ENCODE data around the gene IGFBP4.
"Not testable (repeated sequence)": the region's sequence is repeated elsewhere in the genome, so short reads cannot be mapped to it uniquely, and the experiment has no call there.

Gene IGFBP4

DNA sequence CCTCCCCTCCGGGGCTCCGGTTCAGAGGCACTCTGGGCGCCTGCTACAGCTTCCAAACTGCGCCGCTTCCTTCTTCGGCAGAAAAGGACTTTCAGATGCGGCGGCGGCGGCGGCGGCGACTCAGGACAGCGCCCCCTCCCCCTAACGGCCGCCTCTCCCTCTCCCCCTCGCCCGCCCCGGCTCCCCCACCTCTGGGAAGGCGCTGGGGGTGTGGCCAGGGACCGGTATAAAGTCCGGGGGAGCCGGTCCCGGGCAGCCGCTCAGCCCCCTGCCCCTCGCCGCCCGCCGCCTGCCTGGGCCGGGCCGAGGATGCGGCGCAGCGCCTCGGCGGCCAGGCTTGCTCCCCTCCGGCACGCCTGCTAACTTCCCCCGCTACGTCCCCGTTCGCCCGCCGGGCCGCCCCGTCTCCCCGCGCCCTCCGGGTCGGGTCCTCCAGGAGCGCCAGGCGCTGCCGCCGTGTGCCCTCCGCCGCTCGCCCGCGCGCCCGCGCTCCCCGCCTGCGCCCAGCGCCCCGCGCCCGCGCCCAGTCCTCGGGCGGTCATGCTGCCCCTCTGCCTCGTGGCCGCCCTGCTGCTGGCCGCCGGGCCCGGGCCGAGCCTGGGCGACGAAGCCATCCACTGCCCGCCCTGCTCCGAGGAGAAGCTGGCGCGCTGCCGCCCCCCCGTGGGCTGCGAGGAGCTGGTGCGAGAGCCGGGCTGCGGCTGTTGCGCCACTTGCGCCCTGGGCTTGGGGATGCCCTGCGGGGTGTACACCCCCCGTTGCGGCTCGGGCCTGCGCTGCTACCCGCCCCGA, at the start of gene IGFBP4:
IGFBP4 (plus strand) TSS at position 255 of the 792 bp plus-strand sequence; CDS start at position 541, 286 bp downstream.
- peak; percentile 91 for DNase-seq (ENCODE audit: low spot score)

DNA sequence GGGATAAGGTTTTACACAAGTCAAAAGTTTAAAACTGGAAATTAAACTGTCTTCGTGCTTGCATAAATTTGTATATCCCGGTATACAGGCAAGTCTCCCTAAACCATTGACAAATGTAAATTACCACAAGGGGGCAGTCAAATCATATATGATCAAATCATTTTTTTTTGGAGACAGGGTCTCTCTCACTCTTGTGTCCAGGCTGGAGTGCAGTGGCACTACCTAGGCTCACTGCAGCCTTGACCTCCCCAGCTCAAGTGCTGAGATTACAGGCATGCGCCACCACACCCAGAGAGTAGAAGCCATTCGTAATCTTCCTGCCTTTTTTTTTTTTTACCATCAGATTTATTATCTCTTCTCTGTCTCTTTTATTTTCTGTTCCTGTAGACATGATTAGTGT, 44.1 kb upstream of the IGFBP4 start:
- peak; percentile 51 for DNase-seq (ENCODE audit: low spot score)

DNA sequence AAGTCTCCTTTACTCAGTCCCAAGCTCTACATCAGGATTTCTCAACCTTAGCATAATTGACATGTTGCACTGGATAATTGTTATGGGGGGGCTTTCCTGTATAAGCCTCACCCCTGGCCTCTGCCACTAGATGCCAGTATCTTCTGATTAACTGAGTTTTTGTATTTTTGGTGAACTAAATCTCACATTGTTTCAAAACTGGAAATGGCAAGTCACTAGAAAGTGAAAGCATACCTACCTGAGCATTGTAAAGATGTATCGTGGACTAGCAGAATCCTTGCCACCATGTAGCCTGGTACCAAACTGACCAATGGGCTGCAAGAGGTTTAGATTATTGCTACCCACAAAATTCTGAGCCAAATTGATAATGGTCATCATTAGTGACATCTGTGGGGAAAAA, 40.6 kb upstream of the IGFBP4 start:
- no peak for DNase-seq (ENCODE audit: low spot score)

DNA sequence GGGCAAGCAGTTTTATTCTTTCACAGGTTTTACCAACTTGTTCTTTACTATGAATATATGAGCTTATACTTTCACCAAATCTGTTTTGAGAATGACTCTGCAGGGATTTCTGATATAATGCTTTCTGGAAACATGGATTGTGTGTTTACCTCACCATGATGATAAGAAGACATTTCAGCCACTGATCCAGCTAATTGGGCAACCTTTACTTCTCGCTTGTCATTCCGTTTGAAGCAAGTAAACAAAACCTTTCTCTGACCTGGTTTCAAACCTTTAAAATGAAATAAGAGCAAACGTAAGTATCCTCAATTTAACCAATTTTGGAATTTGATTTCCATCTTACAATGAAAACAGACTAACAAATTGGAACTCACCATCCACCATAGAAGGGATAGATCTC, 39.2 kb upstream of the IGFBP4 start:
- no peak for DNase-seq (ENCODE audit: low spot score)

DNA sequence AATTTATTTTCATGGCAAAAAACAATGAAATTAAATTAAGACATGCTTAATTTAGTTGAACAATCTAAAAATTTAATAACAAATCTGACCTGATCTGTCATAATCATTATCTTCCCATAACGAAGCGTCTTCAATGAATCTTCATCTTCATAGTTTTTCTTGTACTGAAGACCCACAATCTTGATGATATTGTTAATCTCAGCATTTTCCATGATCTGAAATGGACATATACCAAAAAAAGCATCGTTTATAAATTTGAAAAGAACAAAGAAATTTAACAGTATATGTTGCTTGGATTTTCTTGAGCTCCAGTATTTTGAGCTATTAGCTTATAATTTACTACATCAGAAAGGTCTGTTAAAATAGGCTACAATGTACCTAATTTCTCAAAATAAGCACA, 35.8 kb upstream of the IGFBP4 start:
- DNase-seq (ENCODE audit: low spot score), result no peak

DNA sequence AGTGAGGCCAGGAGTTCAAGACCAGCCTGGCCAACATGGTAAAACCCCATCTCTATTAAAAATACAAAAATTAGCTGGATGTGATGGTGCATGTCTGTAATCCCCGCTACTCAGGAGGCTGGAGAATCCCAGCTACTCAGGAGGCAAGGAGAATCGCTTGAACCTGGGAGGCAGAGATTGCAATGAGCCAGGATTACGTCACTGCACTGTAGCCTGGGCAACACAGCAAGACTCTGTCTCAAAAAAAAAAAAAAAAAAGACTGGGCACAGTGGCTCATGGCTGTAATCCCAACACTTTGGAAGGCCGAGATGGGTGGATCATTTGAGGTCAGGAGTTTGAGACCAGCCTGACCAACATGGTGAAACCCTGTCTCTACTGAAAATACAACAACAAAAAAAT, 33.7 kb upstream of the IGFBP4 start:
- not testable (repeated sequence) for DNase-seq (ENCODE audit: low spot score)

DNA sequence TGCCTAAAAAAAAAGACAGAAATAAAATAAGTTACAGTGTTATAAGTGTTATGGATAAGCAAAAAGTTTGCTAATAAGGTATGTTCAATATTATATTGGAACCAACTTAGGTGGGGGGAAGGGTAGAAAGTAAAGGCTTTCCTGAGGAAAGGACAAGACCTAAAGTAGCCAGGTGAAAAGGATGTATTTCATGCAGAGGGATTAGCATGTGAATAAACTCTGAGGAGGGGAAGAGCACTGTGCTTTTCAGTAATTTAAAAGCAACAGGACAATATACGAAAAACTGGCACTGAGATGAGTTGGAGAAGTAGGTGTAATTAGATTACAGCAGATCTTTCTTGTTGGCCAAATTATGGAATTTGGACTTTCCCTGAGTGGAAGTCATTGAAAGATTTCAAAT, 33.2 kb upstream of the IGFBP4 start:
- DNase-seq (ENCODE audit: low spot score), result no peak

DNA sequence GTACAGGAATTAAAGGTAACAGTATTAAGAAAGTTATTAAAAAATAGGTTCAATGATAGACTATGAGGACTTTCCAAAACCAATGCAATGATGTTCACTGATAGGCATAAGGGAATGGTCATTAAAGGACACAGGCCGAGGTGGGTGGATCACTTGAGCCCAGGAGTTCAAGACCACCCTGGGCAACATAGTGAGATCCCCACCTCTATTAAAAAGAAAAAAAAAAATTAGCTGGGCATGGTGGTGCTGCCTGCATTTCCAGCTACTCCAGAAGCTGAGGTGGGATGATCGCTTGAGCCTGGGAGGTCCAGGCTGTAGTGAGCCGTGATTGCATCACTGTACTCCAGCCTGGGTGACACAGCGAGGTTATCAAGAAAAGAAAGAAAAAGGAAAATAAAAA, 31.4 kb upstream of the IGFBP4 start:
- DNase-seq (ENCODE audit: low spot score), result no peak

DNA sequence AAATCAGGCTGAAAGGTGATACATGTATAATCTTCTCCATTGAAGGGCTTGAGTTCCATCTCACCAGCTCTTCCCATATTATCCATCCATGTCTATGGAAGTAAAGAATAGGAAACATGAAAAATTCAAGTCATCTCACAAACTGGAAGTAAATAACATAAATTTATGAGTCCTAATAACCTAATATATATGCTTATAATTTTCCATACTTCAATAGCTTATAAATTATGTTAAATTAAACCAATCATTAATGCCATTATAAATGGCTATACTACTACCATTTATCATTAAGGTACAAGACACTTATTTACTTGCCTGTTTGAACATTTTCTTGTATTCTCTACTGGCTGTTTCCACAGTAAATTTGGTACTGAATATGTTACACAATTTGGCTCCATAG, 30.4 kb upstream of the IGFBP4 start:
- DNase-seq (ENCODE audit: low spot score), result no peak

DNA sequence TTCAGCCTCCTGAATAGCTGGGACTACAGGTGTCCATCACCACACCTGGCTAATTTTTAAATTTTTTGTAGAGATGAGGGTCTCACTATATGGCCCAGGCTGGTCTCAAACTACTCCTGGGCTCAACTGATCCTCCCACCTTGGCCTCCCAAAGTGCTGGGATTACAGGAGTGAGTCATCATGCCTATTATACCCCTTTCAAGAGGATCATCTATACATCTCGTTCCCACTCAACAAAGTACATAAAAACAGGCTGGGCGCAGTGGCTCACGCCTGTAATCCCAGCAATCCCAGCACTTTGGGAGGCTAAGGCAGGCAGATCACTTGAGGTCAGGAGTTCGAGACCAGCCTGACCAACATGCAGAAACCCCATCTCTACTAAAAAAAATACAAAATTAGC, 28.9 kb upstream of the IGFBP4 start:
- DNase-seq (ENCODE audit: low spot score), result not testable (repeated sequence)

DNA sequence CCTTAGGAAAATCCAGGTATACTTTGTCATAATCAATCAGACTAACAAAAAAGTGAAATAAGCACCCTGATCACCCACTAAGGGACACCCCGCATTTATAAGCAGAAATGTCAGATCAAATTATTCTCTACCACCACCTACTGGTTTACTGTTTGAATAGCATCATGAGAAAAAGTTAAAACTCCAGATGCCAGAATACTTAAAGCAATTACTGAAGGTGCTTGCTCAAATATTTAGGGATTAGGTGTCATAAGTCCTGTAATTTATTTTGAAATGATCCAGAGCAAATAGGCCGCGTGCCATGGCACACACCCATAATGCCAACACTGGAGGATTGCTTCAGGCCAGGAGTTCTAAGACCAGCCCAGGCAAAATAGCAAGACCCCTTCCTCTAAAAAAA, 27.9 kb upstream of the IGFBP4 start:
- DNase-seq (ENCODE audit: low spot score), result peak; percentile 39

DNA sequence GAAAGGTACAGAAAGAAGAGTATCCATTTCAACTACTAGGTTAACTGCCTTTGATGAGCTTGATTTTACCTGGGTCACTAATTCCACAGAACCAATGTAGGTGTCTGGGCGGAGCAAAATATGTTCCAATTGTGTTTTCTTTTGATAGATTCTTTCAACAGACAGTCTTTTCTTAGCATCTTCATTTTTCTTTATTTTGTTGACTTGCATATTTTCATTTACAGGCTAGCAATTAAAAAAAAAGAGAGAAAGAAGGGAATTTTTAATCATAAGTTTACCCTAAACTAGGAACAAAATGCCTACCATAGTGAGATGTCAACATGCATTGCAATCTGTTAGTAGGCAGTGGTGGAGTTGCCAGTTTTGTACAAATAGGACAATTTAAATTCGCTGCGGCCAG, 26.6 kb upstream of the IGFBP4 start:
- DNase-seq (ENCODE audit: low spot score), result no peak

DNA sequence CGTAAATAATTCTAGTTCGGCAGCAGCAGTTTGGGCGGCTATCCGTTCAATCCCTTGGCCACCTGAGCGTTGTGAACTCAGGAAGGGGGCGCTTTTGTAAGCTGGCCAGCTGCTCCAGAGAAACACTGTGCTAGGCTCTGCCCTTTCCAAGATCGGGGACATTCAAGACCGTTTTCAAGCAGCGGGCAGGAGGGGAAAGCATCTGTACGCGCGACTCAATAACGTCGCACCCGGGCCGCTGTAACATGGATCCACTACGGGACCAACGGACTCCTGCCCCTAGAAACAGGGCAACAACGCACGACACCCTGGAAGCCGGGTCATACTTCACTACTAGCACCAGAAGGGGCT, 26.0 kb upstream of the IGFBP4 start:
- DNase-seq (ENCODE audit: low spot score), result no peak

DNA sequence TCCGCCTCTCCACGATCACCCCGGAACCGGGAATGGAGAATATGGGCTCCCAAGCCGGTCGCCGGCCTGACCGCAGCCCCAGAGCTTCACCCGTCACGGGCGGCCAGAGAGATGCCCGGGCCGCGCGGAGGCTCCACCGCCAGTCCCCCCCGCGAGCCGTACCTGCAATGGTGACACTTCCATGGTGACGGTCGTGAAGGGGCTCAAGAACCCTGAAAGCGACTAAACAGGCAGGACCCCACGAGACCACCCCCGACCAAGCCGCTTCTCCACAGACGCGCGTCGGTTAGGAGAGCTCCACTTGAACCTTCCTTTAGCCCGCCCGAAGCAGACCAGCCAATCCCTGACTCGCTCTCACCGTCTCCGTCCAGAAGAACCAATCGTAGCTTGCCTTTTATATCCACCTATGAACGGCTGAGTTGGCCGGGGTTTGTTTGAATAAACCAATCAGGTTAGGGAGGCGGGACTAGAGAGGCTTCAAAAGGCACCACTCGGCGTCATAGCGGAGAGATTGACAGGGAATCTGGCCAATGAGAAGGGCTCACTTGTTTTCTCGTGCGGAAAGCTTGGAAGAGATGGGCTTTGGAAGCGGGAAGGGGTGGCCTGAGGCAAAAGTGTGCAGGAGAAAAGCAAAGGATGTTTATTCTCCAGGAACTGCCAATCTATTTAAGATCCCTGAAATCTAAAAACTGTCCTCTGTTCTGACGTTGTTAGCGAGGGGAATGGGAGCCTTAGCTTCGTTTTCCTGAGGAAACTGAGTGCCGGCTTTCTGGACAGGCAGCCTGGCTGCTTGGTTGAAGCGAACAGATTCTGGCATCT, 25.4 kb upstream of the IGFBP4 start, which contains the start of gene TOP2A:
TOP2A (minus strand) TSS at position 288 of the 819 bp plus-strand sequence; CDS start at position 183, 105 bp downstream.
- DNase-seq (ENCODE audit: low spot score), result peak; percentile 99

DNA sequence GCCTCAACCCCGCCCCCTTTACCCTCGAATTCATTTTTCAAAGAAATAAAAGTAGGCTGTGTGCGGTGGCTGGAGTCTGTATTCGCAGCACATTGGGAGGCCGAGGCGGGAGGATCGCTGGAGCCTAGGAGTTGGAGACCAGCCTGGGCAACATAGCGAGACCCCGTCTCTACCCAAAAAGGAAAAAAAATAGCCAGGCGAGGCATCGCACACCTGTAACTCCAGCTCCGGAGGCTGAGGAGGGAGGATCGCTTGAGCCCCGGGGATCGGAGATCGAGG, 24.9 kb upstream of the IGFBP4 start:
- no peak for DNase-seq (ENCODE audit: low spot score)

DNA sequence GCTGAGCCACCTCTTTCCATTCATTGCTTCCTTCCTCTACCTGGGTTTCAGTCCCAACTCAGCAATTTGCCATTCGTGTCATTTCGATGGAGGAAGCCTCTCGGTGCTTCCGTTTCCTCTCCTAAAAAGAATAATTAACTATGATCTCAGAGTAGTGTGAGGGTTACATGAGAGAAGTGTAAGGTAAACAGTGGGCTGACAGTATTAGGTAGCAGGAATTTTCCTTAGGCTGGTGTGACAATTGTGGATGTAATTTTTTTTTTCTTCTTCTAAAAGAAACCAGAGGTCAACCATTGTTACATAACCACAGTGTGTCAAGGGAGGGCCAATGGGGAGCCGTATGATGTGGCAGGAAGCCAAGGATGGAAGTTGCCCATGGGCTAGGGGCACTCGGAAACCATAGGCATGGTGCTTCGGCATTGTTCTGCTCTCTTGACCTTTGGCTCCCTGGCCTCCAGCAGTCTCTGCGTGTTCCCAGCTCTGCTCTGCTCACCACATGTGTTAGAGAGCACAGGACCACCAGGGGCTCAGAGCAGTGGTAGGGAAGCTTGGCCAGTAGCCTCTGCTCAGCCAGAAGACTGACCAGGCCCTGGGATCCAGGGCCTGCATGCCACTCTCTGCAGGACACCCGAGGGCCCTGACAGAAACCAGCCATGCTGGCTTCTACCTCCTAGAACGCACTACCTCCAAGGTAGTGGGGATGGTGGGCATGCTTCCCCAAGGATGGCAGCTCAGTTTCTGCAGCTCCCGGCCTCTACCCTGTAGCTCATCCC, 23.5 kb upstream of the IGFBP4 start:
- no peak for DNase-seq (ENCODE audit: low spot score)

DNA sequence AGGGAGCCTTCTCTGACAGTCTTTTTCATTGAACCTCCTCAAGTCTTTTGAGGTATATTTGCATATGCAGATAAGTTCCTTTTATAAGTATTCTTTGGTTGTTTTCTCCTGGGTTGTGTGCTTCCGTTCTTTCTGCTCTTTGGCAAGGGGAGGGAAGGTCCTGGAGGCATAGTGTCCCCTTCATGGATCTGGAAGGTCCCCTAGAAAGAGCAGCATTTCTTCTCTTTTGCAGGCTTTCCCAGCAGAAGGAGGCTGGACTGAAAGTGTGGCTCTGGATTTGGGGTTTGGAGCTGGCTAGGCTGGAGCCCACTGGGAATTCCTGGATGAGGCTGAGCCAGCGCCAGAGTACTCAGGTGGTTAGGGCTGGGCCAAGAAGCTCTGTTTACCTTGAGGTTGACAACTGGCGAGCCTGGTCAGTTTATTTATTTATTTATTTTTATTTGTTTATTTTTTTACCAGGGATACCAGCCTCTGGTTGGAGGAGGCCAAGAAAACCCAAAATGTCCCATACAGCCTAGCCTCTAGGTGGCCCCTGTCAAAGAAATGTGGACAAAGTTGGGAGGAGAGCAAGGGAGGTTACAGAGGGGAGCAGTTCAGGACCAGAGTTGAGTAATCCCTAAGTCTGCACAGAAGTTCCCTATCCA, 20.1 kb upstream of the IGFBP4 start:
- no peak for DNase-seq (ENCODE audit: low spot score)

DNA sequence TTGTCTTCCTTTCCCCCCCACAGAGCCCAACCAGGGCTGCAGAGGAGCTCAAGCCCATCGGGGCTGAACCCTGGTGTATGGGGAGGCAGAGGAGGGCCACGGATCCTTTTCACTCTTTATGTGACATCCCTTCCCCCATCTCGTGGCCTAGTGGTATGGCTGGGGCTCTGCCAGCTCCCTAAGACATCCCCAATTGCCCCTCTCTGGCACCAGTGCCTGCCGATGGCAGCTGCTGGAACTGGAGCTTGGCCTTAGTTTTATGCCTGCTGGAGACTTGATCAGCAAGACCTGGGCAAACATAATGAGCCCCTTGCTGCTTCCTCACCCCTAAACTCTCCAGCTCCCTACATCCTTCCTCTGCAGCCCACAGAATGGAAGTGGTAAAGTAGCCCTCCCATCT, 17.5 kb upstream of the IGFBP4 start:
- no peak for DNase-seq (ENCODE audit: low spot score)

DNA sequence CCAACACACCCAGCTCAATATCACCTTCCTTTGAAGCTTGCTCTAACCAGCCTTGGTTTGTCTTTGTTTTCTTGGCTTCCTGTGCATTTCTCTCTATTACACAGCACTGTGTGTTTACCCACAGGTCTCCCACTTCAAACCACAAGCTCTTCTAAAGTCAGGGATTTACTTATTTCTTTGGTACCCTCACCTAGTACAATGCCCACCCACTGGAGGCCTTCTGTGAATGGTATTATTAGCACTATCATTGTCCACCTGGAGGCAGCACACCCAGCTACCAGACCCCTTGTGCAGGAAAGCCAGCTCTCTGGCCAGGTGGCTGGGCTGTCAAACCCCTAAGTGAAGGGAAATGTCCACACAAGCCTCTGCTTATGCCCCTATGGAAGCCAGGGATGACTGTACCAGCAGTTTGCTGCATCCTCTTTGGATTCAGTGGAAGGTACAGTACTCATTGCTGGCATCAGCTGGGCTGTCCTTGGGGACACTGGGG, 16.2 kb upstream of the IGFBP4 start:
- DNase-seq (ENCODE audit: low spot score), result no peak

DNA sequence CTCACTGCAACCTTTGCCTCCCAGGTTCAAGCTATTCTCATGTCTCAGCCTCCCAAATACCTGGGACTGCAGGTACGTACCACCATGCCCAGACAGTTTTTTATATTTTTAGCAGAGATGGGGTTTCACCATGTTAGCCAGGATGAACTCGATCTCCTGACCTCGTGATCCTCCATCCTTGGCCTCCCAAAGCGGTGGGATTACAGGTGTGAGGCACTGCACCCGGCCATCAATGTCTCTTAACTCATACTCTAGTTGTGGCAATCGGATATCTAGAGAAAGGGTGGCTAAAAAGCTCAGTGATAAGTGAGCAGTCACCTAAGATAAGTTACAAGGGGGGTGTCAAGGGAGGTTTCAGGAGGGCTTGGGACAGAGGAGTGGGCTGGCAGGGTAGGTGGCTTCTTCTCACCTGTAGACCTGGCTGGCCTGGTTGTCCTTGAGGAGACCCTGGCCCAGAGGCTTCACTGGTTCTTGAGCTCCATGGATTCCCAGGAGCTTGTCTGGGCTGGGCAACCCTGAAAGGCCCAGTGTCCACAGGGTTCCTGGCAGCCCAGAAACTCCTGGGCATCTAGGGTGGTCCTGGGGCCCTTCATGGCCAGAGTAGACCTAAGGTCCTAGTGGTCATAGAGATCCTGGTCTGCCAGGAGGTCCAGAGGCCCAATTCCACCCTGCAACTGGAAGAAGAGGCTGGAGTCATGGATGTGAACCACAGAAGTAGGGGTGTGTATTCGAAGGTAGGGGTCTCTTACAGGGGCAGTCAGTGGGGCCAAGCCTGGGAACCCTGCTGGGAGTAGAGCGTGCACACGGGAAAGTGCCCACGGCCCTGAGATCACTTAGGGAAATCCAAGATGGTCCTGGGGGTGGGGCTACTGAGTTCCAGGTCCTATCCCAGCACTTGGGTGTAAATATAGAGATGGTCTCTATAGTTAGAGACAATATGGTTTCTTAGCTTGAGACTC, 12.7 kb upstream of the IGFBP4 start:
- DNase-seq (ENCODE audit: low spot score), result no peak

DNA sequence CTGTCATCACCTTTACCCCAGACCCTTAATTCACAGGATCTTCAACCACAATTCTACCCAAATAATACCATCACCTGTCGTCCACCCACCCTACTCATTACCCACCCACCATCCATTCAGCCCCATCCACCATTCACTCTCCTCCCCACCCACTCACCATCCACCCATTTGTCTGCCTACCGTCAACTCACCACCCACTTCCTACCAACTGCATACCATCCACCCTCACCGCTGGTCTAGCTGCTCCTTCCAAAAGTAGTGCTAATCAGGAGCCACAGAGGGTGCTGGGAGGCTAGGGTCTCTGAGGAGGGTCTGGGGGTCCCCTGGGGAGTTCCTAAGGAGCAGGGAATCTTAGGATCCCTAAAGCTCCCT, 12.0 kb upstream of the IGFBP4 start:
- no peak for DNase-seq (ENCODE audit: low spot score)

Data from AG20443 (cell line).